CD4-positive, alpha-beta T cell treated with Interleukin-10 for 1 hour (primary cell): ENCODE measurements around the gene SPC24.

ENCODE experiments used
- DNase-seq: peaks from one replicate; pipeline ENCODE4 v3.0.0-alpha.2; 2020

SPC24 gene

GRCh38 chr19:11155373-11156120 is at the start of gene SPC24:
Gene SPC24 (minus strand): TSS chr19:11155782. CDS start chr19:11155776, 6 bp downstream.
- peak; percentile 96 for DNase-seq

- no peak for DNase-seq
Measured at GRCh38 chr19:11204943-11205349, 49.4 kb upstream of the SPC24 start.

GRCh38 chr19:11204076-11204602 is 48.6 kb upstream of the SPC24 start:
- no peak for DNase-seq

- peak; percentile 34 for DNase-seq
Measured at GRCh38 chr19:11203194-11204075, 47.9 kb upstream of the SPC24 start.

GRCh38 chr19:11202488-11203193 is 47.1 kb upstream of the SPC24 start:
- no peak for DNase-seq

GRCh38 chr19:11201791-11202190 is 46.2 kb upstream of the SPC24 start:
- no peak for DNase-seq

- no peak for DNase-seq
Measured at GRCh38 chr19:11200931-11201330, 45.3 kb upstream of the SPC24 start.

- no peak for DNase-seq
Measured at GRCh38 chr19:11200015-11200574, 44.5 kb upstream of the SPC24 start.

- DNase-seq = no peak
Measured at GRCh38 chr19:11199517-11199916, 43.9 kb upstream of the SPC24 start.

GRCh38 chr19:11198769-11199424 is 43.3 kb upstream of the SPC24 start:
- DNase-seq = no peak

- no peak for DNase-seq
Measured at GRCh38 chr19:11198175-11198534, 42.6 kb upstream of the SPC24 start.

GRCh38 chr19:11197291-11198174 is 42.0 kb upstream of the SPC24 start, which contains the start of gene KANK2:
Gene KANK2 (minus strand): TSS chr19:11197545. CDS start chr19:11194511, 3,034 bp downstream.
- peak; percentile 77 for DNase-seq

- no peak for DNase-seq
Measured at GRCh38 chr19:11196406-11197287, 41.1 kb upstream of the SPC24 start.

- DNase-seq = no peak
Measured at GRCh38 chr19:11195681-11196080, 40.1 kb upstream of the SPC24 start.

- no peak for DNase-seq
Measured at GRCh38 chr19:11194656-11195558, 39.3 kb upstream of the SPC24 start.

- no peak for DNase-seq
Measured at GRCh38 chr19:11194173-11194572, 38.6 kb upstream of the SPC24 start.

- DNase-seq = no peak
Measured at GRCh38 chr19:11192957-11193939, 37.7 kb upstream of the SPC24 start.

GRCh38 chr19:11191934-11192333 is 36.4 kb upstream of the SPC24 start:
- DNase-seq = no peak
